ACHN (cell line): ENCODE results near the gene OSBPL10.

ENCODE experiments used
- DNase-seq: peaks from one replicate; pipeline ENCODE4 v3.0.0-alpha.2; 2015
- in situ Hi-C: cut with HindIII; loops from 2 replicates; pipeline ENCODE4 v1.10.0; 2017; ENCODE audit warnings: low sequenced_read_pairs, low pct_ligation_motif_present, low pct_unique_long_range_greater_than_20kb

Gene OSBPL10

DNA sequence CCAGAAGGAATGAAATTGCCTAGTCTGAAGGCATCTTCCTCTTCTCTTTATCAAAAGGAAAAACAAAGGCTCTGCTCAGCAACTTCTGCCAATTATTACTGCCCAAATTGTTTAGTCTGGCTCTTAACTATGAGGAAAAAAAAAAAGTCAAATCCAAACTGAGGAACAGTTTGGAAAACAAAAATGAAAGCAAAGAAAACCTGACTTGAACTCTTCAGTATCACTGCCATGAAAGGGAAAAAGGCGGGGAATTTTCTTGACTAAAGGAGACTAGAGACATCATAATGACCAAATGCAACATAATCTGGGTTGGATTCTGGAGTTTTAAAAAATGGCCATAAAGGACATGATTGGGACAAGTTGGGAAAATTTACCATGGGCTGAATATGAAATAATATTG is 292.1 kb downstream of the OSBPL10 start:
- no peak for DNase-seq
- in situ Hi-C loops = no loop called here

DNA sequence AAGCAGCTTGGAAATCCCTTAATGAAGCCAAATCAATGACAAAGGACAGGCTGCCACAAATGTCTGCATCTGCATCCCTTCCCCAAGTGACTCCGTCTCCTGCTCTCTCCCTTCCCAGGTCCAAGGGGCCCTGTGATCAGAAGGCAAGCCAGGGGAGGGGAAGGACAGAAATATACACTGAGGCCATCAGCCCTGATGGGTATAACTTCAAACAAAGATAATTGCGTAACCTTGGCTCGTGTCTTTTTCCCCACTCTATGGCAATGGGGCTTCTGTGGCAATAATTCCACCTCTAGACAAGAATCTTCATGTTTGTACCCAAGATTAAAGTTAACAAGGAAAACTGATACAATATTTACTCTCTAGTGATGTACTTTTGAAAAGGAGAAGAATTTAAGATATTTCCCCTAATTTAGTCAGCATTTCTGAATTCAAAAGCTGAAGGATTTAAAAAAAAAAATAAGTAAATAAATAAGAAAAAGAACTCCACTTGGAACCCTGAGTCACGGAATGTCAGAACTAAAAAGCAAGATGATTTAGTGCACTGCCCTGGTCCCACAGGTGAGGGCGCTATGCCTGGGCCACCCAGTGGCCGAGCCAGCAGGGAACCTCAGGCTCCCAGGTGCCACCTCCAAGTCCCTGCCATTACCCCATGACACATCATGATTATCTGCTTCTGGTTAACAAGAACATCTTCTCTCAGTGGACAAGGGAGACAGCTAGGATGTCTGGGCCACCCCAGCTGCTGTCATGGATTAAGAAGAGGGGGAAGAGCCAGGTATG is 293.9 kb downstream of the OSBPL10 start:
- no peak for DNase-seq
- in situ Hi-C loops = no loop called here

GRCh38 chr3:31680072-31680870 is 300.8 kb downstream of the OSBPL10 start:
- no peak for DNase-seq
- in situ Hi-C loops = no loop called here

DNA sequence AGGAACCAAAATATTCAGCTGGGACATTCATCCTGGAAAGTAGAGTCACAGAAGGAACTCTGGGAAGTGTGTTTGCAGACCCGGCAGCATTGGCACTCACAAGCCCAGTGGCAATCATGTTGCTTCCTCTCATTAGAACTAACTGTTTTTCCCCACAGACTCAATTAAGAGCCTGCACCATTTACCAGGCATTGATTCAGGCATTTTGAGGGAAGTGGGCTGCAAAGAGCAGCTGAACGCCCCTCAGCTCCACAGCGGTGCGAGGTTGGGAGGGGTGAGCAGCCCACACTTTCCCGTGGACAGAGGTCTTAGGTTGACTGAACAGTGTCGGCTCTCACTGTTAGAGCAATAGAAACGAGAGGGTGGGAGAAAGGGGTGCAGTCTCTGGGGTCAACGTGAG is 304.5 kb downstream of the OSBPL10 start:
- DNase-seq = no peak
- in situ Hi-C loops = no loop called here

DNA sequence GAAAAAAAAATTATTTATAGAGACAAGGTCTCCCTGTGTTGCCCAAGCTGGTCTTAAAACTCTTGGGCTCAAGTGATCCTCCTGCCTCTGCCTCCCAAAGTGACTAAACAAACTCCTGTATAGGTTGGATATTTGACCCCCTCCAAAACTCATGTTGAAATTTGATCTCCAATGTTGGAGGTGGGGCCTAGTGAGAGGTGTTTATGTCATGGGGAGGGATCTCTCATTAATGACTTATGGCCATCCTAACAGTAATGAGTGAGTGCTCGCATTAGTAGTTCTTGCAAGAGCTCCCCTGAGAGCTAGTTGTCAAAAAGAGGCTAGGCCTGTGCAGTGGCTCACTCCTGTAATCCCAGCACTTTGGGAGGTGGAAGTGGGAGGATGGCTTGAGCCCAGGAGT is 307.1 kb downstream of the OSBPL10 start:
- no peak for DNase-seq
- in situ Hi-C loops = no loop called here

DNA sequence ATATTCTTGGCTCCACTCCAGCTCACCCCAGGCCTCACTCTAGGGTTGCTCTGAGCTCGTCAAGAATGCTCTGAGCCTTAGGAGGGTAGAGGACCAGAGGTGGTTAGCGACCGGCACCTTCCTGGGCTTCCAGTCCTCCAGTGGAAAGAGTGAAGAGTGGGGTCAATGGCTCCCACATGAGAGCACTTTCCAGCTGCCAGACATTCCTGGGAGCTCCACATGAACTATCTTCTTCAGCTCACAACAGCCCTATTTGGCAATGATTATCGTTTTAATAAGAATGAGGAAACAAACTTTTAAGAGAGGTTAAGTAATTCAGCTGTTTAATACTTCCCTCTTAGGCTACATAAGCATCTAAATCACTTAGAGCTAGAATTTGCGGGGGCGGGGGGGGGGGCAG is 309.1 kb downstream of the OSBPL10 start:
- in situ Hi-C loops = no loop called here
- DNase-seq = no peak

DNA sequence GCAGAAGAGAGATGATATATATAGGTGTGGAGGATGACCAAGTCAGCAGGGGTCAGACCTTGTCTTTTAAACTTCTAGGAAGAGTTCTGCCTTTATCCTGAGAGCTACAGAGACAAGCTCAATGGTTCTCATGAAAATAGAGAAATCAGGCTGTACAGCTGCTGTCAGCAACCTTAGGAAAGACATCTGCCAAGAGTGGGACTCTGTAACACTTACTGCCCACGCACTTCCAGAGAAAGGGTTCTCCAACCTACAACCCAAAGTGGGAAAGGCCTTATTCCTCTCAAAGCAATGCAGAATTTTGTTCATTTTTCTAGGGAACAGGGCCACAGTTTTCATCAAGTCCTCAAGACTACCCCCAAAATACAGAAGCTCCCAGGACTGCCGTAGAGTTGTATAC is 309.6 kb downstream of the OSBPL10 start:
- no peak for DNase-seq
- in situ Hi-C loops = no loop called here

DNA sequence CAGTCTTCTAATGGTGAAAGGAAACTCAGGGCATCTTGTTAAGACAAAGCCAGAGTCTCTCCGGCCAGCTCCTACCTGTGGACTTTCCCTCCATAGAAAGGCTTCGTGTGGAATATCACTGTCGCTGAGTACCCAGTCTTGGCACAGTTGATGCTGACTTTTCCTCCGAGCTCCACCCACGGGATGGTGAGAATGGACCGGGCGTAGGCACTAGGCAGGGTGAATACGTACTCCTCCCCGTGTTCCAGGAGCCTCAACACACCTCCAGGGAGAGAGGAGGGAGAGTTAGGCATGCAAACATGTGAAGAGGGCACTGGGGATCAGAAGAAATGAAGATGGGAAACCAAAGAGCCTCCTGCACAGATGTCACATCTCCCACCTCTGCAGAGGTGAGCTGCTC is 310.3 kb downstream of the OSBPL10 start:
- DNase-seq = no peak
- in situ Hi-C loops = no loop called here

- no peak for DNase-seq
- in situ Hi-C loops = no loop called here
These were observed 310.9 kb downstream of the OSBPL10 start for GRCh38 chr3:31670136-31670535.

DNA sequence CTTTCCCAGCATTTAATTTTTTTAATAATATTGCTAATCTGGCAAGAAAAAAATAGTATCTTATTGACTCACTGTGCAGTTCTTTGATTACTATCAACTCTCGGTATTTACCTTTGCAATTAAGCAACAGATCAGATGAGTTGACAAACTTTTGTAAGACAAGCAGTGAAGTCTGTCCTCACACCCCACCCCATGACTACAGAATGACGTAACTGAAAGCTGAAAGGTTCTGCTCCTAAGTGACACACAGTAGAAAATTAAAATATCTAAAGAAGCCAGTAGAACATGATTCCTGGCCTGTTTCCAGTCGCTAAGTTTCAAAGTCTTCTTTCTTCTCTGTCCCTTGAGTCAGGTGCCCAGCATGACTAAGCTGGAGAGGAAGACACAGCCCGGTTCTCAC is 312.8 kb downstream of the OSBPL10 start:
- in situ Hi-C loops = no loop called here
- DNase-seq = no peak

- DNase-seq = no peak
- in situ Hi-C loops = no loop called here
These were observed 313.5 kb downstream of the OSBPL10 start for GRCh38 chr3:31667582-31667981.

DNA sequence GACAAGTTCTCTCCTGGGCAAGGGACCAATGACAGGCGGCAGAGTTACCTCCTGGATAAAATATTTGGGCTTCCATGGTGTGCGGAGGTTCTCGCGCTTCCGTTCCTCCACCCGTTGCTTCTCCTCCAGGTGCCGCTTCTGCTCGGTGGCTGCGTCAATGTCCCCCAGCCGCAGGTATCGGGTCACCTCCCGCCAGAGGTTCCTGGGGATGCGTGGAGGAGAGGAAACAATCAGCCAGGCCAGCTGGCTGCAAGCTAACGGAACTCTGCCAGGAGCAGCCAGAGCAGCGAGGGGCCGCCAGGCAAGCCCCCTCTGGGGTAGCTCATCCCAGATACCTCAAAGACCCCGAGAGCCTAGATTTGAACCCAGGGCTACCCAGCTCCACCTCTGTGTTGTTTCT is 317.0 kb downstream of the OSBPL10 start:
- DNase-seq = no peak
- in situ Hi-C loops = no loop called here

DNA sequence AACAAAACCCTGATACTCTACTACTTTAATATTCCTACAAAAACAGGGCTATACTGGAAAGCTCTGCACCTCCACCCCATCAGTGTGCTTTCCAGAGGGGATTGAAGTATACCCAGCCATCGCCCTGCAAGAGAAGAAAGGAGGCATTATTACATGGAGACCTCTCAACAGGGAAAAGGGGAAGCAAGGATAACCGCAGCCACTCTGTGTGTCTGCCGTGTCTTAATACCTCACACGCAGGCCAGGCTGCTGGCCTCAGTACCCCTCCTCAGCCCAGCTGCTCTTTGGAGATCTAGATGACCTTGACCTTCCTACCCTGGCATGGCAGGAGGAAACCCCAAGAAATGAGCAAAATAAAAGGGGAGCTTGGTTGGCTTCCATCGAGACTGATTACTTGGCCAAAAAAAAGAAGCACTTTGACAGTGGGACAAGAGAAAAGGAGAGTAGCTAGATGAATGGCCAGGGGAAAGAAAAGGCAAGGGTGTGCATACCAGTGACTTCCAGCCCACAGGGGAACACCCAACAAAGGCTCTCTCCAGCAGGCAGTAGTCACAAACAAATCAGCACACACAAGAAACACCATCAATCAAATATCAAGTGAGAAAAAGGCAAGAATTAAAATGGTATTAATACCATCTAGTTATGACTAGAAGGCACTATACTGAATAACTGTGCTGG is 318.9 kb downstream of the OSBPL10 start:
- in situ Hi-C loops = no loop called here
- DNase-seq = no peak

- in situ Hi-C loops = no loop called here
- DNase-seq = no peak
These were observed 319.8 kb downstream of the OSBPL10 start for GRCh38 chr3:31661286-31661685.

GRCh38 chr3:31659246-31659645 is 321.8 kb downstream of the OSBPL10 start:
- no peak for DNase-seq
- in situ Hi-C loops = no loop called here

- in situ Hi-C loops = no loop called here
- DNase-seq = no peak
These were observed 326.1 kb downstream of the OSBPL10 start for GRCh38 chr3:31654998-31655397.

GRCh38 chr3:31653464-31653863 is 327.6 kb downstream of the OSBPL10 start:
- in situ Hi-C loops = no loop called here
- no peak for DNase-seq

DNA sequence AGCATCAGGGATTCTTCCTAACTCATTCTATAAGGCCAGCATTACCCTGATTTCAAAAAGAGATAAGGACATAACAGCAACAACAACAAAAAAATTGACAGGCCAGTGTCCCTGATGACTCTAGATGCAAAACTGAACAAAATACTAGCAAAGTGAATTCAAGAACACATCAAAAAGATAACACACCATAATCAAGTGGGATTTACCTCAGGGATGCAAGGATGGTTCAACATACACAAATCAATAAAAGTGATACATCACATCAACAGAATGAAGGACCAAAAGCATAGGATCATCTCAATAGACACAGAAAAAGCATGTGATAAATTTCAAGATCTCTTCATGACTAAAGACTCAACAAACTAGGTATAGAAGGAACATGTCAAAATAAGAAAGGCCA is 328.8 kb downstream of the OSBPL10 start:
- in situ Hi-C loops = no loop called here
- DNase-seq = no peak

DNA sequence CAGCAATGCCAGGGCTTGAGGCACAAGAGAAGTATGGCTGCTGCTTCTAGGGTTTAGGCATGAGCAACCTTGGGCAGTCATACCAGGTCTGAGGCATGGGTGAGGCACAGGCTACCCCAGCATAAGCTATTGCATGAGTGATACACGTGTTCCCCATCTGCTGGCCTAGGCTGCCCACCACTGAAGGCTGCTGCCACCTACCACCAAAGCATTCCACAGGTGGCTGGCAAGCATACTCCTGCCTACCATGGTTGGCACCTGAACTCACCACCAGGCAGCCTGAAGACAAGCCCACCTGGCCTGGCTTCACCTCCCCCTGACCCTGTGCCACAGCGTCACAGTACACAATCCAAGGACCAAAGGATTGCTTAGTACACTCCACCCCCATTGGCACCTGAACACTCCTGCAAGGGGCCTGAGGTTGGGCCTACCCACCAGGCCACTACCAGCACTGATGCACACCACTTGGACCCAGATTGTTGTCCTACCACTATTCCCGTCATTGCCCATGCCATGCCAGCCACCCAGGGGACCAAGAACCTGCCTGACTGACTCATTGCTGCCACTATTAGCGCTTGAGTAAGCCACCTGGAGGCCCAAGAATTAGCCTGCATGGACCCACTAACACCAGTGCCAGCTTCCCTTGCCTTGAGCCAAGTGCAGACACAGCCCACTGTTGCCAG is 332.6 kb downstream of the OSBPL10 start:
- DNase-seq = no peak
- in situ Hi-C loops = no loop called here
